Prostate gland (tissue), 2 donors: ENCODE data around the gene UQCR11. TPM values are rescaled to one million over a fixed set of nuclear protein-coding genes. Genes with fewer than 3 reads are reported as not detected.

Experiments
- DNase-seq: peaks from one replicate; pipeline ENCODE4 v3.0.0-alpha.2; 2019; ENCODE audit warnings: low spot score
- H3K27ac ChIP-seq, 2 donors: fragments of 200-600 bp; sonication (generic); 2 replicates each; pipeline ENCODE4 v1.5.1; 2017 to 2019
- H3K27me3 ChIP-seq: fragments of 200-600 bp; sonication (generic); replicated peaks from 2 replicates; pipeline ENCODE4 v1.5.1; 2019; ENCODE audit not compliant: insufficient read depth
- H3K36me3 ChIP-seq, 2 donors: fragments of 200-600 bp; sonication (generic); 1 replicate in 1 of 2; 2 replicates in 1 of 2; pipeline versions ENCODE4 v1.5.1 to v1.8.1; 2017 to 2019
- H3K4me1 ChIP-seq: fragments of 200-600 bp; sonication (generic); replicated peaks from 2 replicates; pipeline ENCODE4 v1.5.1; 2019
- H3K4me3 ChIP-seq, 2 donors: fragments of 200-600 bp; sonication (generic); 2 replicates each; pipeline ENCODE4 v1.5.1; 2017 to 2019
- H3K9me3 ChIP-seq: fragments of 200-600 bp; sonication (generic); 2 replicates; pipeline ENCODE4 v1.5.1; 2017
- POLR2A ChIP-seq: fragments of 450-650 bp; IDR thresholded peaks from one replicate; pipeline ENCODE4 v1.6.1; 2016; ENCODE audit warnings: antibody characterized with exemption, mild to moderate bottlenecking
- POLR2AphosphoS5 ChIP-seq: sonication (generic); formaldehyde crosslinking; IDR thresholded peaks from one replicate; pipeline ENCODE4 v1.6.1; 2017; ENCODE audit warnings: antibody characterized with exemption
- WGBS: methylation state at CpG from one replicate; pipeline ENCODE4 v1.1.5; 2018; 5-methylcytosine and 5-hydroxymethylcytosine counted together
- intact Hi-C: fragments of 100-400 bp; cut with DNase I; formaldehyde crosslinking; loops from one replicate; pipeline ENCODE4 v1.14.2; 2022
- total RNA-seq, 2 donors: library from RNA; depleted of rRNA; stranded (reverse); fragments of >200 nt; gene quantifications; one replicate each; pipeline ENCODE4 v1.1.0, GENCODE V29; 2016
- TF ChIP-seq, protein P1 (sequence below), 4 experiments: fragments of 200-600 bp in 2 of 4; fragments of 450-650 bp in 2 of 4; sonication (generic) in 2 of 4; IDR thresholded peaks; 1 replicate in 3 of 4; 2 replicates in 1 of 4; pipeline ENCODE4 v1.5.1; 2016 to 2019; ENCODE audit warnings: antibody characterized with exemption in 4 of 4, mild to moderate bottlenecking in 2 of 4, moderate library complexity in 2 of 4

Gene UQCR11
- total RNA-seq, 2 donors from 2014 or later: 87.1 to 108 TPM

DNA sequence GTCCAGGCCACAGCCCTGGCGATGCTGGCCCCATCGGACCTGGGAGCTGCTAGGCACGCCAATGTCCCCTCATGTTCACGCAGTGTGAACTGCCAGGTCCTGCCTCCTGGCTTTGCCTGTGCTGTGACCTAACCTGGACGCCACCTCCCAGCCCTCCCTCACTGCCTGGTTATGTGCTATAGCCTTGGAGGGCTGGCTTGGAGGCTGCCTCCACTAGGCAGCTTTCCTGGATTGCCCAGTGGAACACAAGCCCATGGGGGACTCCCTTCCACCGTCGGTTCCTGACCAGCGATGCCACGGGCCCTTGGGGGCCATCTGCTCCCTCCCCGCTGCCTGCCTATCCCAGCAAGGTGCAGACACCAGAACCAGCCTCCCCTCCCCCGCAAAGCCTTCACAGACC is 15.2 kb upstream of the UQCR11 start:
- intact Hi-C loops: no loop called here
- Histone ChIP-seq H3K4me3 (no peak overlapping the region), H3K36me3 (peaks cover 0 to 11% of the 10 kb centered on the region in 2 donors), H3K9me3 (no peaks in the 10 kb centered on the region), H3K27ac (no peak overlapping the region), H3K27me3 (no peaks in the 10 kb centered on the region), H3K4me1 (no peaks in the 10 kb centered on the region)
- 86% methylated on average over 11 of the region's 11 CpGs for WGBS
- TF ChIP-seq POLR2AphosphoS5 (no peak), POLR2A (no peak)
- TF ChIP-seq, protein P1, sequence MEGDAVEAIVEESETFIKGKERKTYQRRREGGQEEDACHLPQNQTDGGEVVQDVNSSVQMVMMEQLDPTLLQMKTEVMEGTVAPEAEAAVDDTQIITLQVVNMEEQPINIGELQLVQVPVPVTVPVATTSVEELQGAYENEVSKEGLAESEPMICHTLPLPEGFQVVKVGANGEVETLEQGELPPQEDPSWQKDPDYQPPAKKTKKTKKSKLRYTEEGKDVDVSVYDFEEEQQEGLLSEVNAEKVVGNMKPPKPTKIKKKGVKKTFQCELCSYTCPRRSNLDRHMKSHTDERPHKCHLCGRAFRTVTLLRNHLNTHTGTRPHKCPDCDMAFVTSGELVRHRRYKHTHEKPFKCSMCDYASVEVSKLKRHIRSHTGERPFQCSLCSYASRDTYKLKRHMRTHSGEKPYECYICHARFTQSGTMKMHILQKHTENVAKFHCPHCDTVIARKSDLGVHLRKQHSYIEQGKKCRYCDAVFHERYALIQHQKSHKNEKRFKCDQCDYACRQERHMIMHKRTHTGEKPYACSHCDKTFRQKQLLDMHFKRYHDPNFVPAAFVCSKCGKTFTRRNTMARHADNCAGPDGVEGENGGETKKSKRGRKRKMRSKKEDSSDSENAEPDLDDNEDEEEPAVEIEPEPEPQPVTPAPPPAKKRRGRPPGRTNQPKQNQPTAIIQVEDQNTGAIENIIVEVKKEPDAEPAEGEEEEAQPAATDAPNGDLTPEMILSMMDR (IDR thresholded peaks at IDR 0.05): no peak
- DNase-seq: no peak

DNA sequence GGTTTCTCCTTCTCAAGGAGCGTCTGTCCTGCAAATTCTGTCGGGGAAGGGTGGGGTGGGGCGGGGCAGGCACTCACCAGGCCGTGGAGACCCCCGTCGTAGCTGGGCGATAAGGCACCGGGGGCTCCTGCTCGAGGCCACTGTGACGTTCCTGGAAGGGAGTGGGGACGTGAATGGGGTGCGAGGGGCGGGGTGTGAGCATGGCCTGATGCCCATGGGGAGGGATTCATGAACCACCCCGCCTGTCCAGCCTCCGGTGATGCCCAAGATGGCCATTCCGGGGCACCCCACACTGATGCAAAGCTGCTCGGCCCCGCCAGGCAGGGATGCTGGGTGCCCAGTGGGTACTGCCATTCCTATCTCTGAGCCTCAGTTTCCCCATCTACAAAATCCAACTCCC is 14.4 kb upstream of the UQCR11 start:
- no peak overlapping the region for H3K27ac ChIP-seq
- no peaks in the 10 kb centered on the region for H3K9me3 ChIP-seq
- intact Hi-C loops: no loop called here
- TF ChIP-seq, protein P1 (IDR thresholded peaks at IDR 0.05): no peak
- TF ChIP-seq POLR2A: no peak
- no peak for TF ChIP-seq POLR2AphosphoS5
- WGBS: 81% methylated on average over 18 of the region's 18 CpGs
- DNase-seq: no peak
- no peaks in the 10 kb centered on the region for H3K27me3 ChIP-seq
- no peak overlapping the region for H3K4me3 ChIP-seq
- H3K36me3 ChIP-seq: peaks cover 0 to 11% of the 10 kb centered on the region in 2 donors
- H3K4me1 ChIP-seq: no peaks in the 10 kb centered on the region

DNA sequence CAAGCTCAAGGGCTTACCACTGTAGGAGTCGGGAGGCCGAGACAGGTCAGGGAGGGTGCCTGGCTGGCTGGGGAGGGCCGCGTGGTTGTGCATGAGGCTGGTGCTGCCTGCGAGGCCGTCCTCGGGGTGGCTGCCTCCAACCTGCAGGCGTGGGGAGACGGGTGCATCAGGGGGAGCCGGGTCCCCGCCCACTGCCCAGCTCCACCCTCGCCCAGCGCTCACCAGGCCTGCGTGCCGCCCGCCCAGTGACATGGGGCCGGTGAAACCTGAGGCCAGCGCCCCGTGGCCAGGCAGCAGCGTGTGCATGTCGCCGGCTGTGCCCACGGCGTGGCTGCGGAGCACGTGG is 13.8 kb upstream of the UQCR11 start:
- intact Hi-C loops: no loop called here
- Histone ChIP-seq H3K4me1 (no peaks in the 10 kb centered on the region), H3K9me3 (no peaks in the 10 kb centered on the region), H3K4me3 (no peak overlapping the region), H3K36me3 (peaks cover 0 to 11% of the 10 kb centered on the region in 2 donors), H3K27me3 (no peaks in the 10 kb centered on the region), H3K27ac (no peak overlapping the region)
- no peak for DNase-seq
- WGBS: 96% methylated on average over 14 of the region's 26 CpGs
- TF ChIP-seq, protein P1 (IDR thresholded peaks at IDR 0.05): no peak
- TF ChIP-seq POLR2A (no peak), POLR2AphosphoS5 (no peak)

DNA sequence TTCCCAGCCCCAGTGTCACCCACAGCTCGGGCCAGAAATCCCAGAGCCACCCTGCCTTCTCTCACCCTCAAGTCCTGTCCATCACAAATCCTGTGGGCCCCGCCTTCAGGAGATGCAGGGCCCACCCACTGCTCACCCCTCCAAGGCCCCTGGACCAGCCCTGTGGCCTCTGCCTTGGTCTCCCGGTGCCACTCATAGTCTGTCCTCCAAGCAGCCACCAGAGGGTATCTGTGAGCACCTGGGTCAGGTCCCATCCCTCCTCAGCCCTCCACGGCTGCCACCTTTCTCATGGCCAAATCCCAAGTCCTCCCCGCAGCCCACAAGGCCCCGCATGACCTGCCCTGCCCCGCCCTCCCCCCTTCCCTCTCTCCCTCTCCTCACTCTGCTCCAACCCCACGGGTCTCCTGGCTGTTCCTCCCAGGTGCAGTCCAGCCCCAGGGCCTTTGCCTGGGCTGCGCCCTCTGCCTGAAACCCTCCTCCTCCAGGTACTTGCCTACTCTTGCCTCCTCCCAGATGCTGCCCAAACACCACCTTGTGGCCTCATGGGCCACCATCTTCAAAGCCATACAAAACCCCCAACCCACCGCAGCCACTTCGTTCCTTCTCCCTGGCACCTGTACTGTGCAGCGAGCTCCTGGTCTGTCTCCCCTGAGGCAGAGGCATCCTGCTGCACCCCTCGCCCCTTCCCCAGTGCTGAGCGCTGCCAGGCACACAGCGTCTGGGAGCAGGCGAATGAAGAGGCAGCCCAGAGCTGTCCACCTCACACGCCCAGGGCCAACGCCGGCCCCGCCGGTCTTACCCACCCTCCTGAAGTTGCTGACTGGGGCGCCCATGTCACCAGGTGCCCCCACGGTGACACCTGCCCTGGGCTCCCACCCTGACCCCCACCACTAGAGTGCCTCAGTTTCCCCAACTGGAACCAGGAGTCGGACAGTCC is 13.2 kb upstream of the UQCR11 start:
- H3K4me1 ChIP-seq: no peaks in the 10 kb centered on the region
- TF ChIP-seq, protein P1 (IDR thresholded peaks at IDR 0.05): peak in 3 of 4 experiments; percentile 24 to 41 (median 26)
- no peak for TF ChIP-seq POLR2A
- no peak for TF ChIP-seq POLR2AphosphoS5
- H3K27me3 ChIP-seq: no peaks in the 10 kb centered on the region
- H3K36me3 ChIP-seq: peaks cover 0 to 11% of the 10 kb centered on the region in 2 donors
- no peak for DNase-seq
- H3K27ac ChIP-seq: no peak overlapping the region
- no peak overlapping the region for H3K4me3 ChIP-seq
- no peaks in the 10 kb centered on the region for H3K9me3 ChIP-seq
- intact Hi-C loops: no loop called here
- 75% methylated on average over 24 of the region's 24 CpGs for WGBS

DNA sequence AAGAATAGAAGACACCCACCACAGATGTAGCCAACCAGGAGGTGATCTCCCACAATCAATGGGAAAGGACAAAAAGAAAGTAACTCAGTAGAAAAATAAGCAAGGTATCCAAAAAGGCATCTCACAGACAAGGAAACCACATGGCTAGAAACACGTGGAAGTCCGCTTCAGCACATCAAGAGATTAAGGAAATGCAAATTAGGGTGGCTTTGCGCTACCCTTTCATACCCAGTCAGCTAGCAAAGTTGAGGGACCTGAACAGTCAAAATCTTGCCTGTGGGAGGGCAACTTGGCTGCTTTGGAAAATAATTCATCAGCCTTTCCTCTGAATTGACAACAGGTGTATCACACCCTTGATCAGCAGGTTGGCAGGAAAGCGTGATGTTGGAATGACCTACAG is 11.6 kb upstream of the UQCR11 start:
- no peak for DNase-seq
- Histone ChIP-seq H3K36me3 (peaks cover 4 to 17% of the 10 kb centered on the region in 2 donors), H3K9me3 (no peaks in the 10 kb centered on the region), H3K27ac (no peak overlapping the region), H3K27me3 (no peaks in the 10 kb centered on the region), H3K4me3 (no peak overlapping the region), H3K4me1 (no peaks in the 10 kb centered on the region)
- no peak for TF ChIP-seq POLR2AphosphoS5
- no peak for TF ChIP-seq POLR2A
- TF ChIP-seq, protein P1 (IDR thresholded peaks at IDR 0.05): no peak
- WGBS: 71% methylated on average over 4 of the region's 4 CpGs
- intact Hi-C loops: no loop called here
